NCI-H526 (cell line): ENCODE measurements around the gene MTFP1.
"Not testable (repeated sequence)": the region's sequence is repeated elsewhere in the genome, so short reads cannot be mapped to it uniquely, and the experiment has no call there.

Experiments
- DNase-seq, 2 experiments: peaks; one replicate each; lab custom pipeline; 2025; lab: John Stamatoyannopoulos, UW

MTFP1 gene

GRCh38 chr22:30425616-30426387, at the start of gene MTFP1:
Gene MTFP1 (plus strand): TSS chr22:30425768. CDS start chr22:30425880, 112 bp downstream.
- DNase-seq: peak; percentile 42 to 82

GRCh38 chr22:30380011-30380410, 45.6 kb upstream of the MTFP1 start:
- no peak for DNase-seq

GRCh38 chr22:30381264-30381663, 44.3 kb upstream of the MTFP1 start:
- DNase-seq: no peak

- no peak for DNase-seq
Observed at GRCh38 chr22:30382340-30382739, 43.2 kb upstream of the MTFP1 start.

GRCh38 chr22:30383061-30383460, 42.5 kb upstream of the MTFP1 start:
- DNase-seq: no peak

- no peak for DNase-seq
Observed at GRCh38 chr22:30385942-30386341, 39.6 kb upstream of the MTFP1 start.

GRCh38 chr22:30386608-30386959, 39.0 kb upstream of the MTFP1 start:
- no peak for DNase-seq

GRCh38 chr22:30386960-30387827, 38.4 kb upstream of the MTFP1 start, which contains the start of gene RNF215:
Gene RNF215 (minus strand): TSS chr22:30387411. CDS start chr22:30387313, 98 bp downstream.
- peak; percentile 29 to 83 for DNase-seq

- peak; percentile 65 to 77 for DNase-seq
Observed at GRCh38 chr22:30390974-30391691, 34.4 kb upstream of the MTFP1 start.

- peak in 1 of 2 experiments; percentile 40 for DNase-seq
Observed at GRCh38 chr22:30392661-30393321, 32.8 kb upstream of the MTFP1 start.

- no peak for DNase-seq
Observed at GRCh38 chr22:30393322-30393680, 32.3 kb upstream of the MTFP1 start.

GRCh38 chr22:30393885-30394284, 31.7 kb upstream of the MTFP1 start:
- no peak for DNase-seq

- peak; percentile 43 to 88 for DNase-seq
Observed at GRCh38 chr22:30396871-30397655, 28.5 kb upstream of the MTFP1 start, which contains the start of gene SEC14L2. Gene SEC14L2 (plus strand): TSS chr22:30397018. CDS start chr22:30397117, 99 bp downstream.

GRCh38 chr22:30397656-30398635, 27.6 kb upstream of the MTFP1 start:
- DNase-seq: no peak

GRCh38 chr22:30398685-30399680, 26.6 kb upstream of the MTFP1 start:
- DNase-seq: no peak

GRCh38 chr22:30399718-30400117, 25.9 kb upstream of the MTFP1 start:
- DNase-seq: no peak

- DNase-seq: no peak
Observed at GRCh38 chr22:30400159-30400558, 25.4 kb upstream of the MTFP1 start.

GRCh38 chr22:30401024-30401423, 24.5 kb upstream of the MTFP1 start:
- DNase-seq: not testable (repeated sequence)
